Measurements from ENCODE around the gene CD8B2.
"Not testable (repeated sequence)": the region's sequence is repeated elsewhere in the genome, so short reads cannot be mapped to it uniquely, and the experiment has no call there.

Gene CD8B2

DNA sequence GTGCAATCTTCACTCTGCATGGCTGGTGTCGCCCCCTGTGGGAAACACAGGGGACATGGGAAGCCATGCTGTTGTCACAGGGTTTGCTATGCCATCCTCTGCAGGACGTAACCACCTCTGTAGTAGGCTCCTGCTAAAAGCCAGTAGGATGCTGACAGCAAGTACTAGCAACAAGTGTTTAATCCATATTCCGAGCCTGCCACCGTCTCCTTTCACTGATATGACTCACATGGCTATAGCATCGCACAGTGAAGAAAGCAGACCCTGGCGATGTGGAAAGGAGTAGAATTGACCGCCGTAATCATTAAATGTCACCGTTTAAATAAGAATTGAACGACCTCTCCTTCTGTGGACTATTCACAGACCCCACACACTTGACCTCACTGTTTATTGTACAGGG, 57.8 kb downstream of the CD8B2 start:
- no peak for DNase-seq (ENCODE audit: low read depth)
- H3K4me3 ChIP-seq (ENCODE audit: low read depth, low read length), result no peak overlapping the region

DNA sequence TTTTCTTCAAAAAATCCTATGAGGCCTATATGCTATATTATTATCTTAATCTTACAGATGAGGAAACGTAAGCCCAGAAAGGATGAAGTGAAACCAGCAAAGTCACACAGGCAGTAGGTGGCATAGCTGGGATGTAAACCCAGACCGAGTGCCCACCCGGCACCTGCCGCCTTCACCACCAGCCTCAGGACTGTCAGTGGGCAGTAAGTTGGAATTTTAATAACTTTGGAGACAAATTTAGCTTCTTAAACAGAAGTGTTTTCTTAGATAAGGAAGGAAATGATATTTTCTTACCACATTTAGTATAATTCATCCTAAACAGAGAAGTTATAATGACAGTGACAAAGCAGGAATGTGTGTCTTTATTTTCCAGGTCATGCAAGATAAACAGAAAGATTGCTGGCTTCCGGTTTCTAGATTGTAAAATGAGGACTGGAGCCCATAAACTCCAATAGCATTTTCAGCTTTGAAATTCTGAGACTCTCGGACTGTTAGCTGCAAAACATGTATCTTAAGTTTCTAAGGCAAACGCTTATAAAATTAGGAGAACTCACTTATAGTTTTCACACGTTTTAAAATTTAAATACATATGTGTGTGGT, 59.3 kb downstream of the CD8B2 start:
- no peak for DNase-seq (ENCODE audit: low read depth)
- no peak overlapping the region for H3K4me3 ChIP-seq (ENCODE audit: low read depth, low read length)

DNA sequence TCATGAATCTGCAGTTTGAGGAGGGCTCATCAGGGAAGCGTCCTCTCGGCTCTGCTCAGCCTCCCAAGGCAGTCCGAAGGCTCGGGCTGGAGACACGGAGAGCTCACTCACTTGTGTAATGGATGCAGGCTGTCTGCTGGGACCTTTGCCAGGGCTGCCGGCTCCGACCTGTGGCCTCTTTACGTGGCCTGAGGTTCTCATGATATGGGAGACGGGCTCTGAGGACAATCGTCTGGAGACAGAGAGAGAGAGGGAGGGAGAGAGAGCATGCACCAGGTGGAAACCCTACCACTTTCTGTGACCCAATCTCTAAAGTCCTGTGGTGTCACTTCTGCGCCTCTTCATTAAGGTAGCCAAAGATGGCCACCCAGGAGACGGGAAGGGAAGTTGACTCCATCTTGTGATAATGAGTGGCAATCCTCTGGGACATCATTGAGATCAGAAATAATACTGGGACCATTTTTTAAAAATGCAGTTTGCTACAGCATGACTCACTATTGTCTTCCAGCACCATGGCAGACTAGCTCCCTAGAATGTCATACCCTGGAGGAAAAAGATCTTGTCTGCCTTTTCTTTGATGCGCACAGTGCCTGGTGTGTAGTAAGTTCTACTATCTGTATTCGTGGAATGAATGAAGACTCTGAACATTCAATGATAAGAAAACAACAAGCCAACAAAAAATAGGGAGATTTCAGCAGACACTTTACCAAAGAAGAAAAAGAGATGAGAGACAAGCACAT, 60.2 kb downstream of the CD8B2 start:
- H3K4me3 ChIP-seq (ENCODE audit: low read depth, low read length), result no peak overlapping the region
- no peak for DNase-seq (ENCODE audit: low read depth)

DNA sequence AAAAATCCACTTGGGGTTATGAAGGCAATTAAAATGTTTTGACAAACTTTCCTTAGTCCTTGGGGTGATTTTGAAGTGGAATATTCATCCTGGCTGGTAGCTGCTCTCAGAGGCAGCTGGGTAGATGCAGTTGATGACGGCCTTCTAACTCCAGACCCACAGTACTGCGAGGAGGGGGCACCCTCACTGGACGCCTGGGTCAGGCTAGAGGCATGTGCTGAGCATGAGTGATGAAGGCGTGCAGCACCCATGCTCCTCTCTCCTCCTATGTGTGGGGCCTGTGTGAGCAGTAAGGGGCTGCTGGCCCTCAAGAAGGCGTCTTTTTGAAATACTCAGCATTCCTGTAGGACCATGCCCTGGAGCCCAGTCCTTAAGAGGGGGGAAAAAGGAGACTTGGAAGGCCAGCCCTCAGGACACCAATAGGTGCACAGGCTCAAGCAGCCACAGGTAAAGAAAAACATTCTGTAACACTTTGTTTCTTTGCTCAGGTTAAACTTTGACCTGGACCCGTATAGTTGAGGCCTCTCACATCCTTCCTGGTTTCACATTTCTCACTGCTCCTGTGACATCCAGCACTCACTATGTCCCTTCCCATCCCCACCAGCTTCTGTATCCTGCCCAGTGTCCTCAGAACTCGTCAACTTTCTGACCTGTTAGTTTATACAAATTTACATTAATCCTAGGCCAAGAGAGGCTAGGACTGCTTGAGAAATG, 64.4 kb downstream of the CD8B2 start:
- no peak overlapping the region for H3K4me3 ChIP-seq (ENCODE audit: low read depth, low read length)
- DNase-seq (ENCODE audit: low read depth), result no peak

DNA sequence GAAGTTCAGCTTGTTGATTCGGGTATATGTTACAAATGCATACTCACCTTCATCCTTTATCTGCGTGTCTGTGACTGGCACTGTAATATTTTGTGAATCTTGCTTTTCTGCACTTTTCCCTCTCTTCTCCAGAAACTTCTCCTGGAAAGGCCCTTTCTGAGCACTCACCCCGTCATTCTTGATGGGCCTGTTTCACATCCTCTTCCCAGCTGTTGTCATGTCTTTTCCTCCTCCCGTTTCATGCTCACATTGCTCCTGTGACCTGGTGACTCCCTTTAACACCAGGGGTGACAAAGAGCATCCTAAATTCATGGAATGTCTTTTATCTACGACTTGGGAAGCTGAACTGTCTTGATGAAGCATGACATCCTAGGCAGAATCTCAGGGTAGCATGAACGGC, 65.8 kb downstream of the CD8B2 start:
- H3K4me3 ChIP-seq (ENCODE audit: low read depth, low read length), result no peak overlapping the region
- DNase-seq (ENCODE audit: low read depth), result no peak

DNA sequence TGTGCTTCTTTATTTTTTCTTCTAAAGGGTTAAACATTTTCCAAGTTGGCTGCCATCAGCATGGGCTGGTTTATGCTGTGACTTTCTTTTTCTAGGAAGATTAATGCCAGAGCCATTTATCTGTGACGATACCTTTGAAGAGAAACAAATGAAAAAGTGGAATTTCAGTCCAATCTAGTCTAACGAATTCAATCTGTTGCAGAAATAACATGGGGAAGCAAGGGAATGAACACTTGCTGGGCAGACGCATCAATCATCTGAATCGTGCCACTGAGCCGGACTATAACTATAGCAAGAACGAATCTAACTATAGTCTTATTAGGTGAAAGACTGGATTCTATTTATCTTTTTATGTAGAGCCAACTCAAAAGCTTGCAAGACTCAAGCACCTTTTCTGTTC, 66.2 kb downstream of the CD8B2 start:
- H3K4me3 ChIP-seq (ENCODE audit: low read depth, low read length), result no peak overlapping the region
- no peak for DNase-seq (ENCODE audit: low read depth)

DNA sequence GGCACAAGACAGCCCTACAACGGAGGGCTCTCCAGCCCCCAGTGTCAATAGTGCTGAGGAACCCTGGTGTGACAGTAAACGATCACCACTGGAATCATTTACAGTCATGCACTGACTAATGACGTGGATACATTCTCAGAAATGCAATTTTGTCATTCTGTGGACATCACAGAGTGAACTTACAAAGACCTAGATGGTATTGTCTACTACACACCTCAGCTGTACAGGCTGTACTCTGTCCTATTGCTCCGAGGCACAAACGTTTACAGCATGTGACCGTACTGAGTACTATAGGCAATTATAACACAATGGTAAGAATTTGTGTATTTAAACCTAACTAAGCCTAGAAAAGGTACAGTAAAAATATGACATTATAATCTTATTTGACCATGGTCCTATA, 67.2 kb downstream of the CD8B2 start:
- DNase-seq (ENCODE audit: low read depth), result no peak
- no peak overlapping the region for H3K4me3 ChIP-seq (ENCODE audit: low read depth, low read length)

DNA sequence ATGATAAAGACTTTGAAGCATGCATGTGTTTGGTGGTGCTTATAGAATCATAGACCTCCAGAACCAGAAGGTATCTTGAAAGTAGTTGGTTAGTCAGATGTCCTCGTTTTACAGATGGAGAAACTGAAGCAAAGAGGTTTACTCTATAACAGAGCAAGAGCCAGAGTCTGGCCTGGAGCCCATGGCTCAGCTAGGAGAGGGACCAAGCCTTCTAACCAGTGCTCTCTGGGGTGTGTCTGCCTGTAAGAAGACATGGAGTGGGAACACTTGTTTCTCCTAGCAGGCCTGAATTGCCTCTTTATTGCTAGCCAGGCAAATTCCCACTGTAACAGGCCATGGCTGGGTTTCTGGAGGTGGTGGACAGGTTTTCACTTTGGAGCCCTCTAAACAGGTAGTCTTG, 67.9 kb downstream of the CD8B2 start:
- DNase-seq (ENCODE audit: low read depth), result no peak
- no peak overlapping the region for H3K4me3 ChIP-seq (ENCODE audit: low read depth, low read length)

DNA sequence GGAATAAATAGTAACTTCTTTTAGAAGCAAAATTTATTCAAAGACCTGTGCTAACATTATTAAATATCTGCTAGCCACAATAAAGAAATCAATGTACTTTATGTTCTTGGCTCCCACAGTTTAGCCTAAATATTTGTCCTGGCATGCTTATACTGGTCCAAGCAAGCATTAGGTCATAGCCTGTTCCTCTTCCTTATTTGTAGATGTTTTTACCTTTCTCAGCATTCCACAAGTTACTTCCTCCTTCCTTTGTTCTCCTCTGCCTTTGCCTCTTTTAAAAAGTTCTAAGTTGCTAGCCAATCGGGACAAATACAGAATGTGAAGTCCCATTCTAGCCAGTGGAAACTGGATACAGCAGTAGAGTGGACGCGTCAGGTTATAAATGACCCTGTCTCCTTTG, 72.6 kb downstream of the CD8B2 start:
- not testable (repeated sequence) for H3K4me3 ChIP-seq (ENCODE audit: low read depth, low read length); DNase-seq (ENCODE audit: low read depth)

DNA sequence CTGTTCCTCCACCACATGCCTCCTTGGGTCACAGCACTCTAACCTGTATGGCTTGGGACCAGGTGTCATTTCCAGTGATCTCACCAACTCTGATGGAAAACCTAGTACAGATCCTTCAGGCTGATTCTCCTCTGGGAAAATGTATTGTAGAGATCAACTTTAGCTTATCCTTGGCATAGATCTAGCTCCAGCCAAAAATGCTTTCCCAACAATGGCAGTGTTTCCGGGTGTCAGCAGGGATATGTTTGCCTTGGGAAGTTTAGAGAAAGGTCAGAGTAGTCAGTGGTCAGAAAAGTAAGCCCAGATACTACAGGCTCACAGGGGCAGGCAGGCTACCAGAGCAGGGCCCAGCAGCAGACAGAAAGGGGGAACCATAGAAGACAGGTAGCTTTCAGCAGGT, 73.6 kb downstream of the CD8B2 start:
- no peak for DNase-seq (ENCODE audit: low read depth)
- H3K4me3 ChIP-seq (ENCODE audit: low read depth, low read length), result no peak overlapping the region

DNA sequence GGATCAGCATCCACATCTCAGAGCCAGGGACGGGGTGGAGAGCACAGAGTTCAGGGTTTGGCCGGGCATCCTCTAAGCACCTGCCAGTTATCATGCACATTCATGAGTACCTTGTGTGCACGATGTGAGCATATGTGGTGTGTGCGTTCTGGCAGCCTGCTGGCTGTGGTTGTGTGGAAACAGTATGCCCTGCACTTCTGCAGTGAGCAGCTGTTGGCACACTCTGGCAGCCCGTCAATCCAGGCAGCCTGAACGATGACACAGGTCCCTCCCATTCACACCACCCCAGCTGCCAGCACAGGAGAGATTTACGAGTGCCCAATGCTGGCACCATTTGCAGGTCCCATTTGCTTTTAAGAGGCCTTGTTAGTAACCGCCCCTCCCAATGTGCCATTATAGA, 74.2 kb downstream of the CD8B2 start:
- no peak overlapping the region for H3K4me3 ChIP-seq (ENCODE audit: low read depth, low read length)
- no peak for DNase-seq (ENCODE audit: low read depth)

DNA sequence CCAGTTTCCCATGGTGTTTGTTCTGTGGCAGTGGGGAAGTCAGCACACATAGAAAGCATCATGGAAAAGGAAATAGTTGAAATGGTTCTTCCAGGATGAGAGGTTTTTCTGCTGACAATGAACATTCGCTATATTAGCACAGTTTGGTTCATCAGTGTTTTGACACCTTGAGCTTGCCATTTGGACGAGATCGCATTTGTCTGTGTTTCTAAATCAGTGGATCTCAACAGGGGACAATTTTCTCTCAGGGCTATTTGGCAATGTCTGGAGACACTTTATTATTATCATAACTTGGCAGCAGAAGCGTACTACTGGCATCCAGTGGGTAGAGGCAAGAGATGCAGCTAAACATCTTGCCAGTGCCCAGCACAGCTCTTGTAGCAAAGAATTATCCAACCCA, 74.6 kb downstream of the CD8B2 start:
- no peak for DNase-seq (ENCODE audit: low read depth)
- H3K4me3 ChIP-seq (ENCODE audit: low read depth, low read length), result no peak overlapping the region

DNA sequence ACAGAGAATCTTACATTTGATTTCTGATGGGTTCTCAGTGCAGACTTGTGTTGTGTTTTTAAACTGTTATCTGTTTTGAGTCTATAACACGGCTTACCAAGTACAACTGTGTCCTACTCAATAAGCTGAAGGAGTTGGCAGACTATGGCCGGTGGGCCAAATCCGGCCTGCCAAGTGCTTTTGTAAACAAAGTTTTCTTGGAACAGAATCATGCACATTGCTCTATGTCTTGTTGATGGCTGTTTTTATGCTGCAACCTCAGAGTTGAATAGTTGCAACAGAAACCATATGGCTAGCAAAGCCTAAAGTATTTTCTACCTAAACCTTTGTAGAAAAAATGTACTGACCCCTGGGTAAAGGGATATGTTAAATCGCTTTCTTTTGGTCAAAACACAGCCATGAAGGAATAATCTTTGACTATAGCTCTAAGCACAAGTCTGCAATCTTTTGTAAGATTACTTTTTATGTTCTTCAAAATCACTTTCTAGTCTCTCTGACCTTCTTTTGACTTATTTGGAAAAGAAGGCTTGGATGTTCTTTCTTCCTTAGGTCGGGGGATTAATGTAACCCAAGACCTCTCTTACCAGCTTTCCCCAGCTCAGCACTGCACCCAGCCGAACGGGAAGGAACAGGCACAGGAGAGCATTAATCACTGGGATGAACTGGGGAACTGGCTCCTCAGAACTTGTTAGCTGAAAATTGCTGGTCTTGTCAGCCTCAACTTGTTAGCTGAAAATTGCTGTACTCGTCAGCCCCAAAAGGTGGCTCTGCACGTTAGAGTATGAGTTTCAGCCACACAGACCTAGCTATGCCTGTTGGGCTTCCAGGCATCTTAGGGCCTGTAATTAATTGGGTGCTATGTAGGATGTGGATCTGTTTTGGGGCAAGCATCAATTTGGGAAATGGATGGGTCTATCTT, 75.4 kb downstream of the CD8B2 start:
- DNase-seq (ENCODE audit: low read depth), result no peak
- H3K4me3 ChIP-seq (ENCODE audit: low read depth, low read length), result no peak overlapping the region

DNA sequence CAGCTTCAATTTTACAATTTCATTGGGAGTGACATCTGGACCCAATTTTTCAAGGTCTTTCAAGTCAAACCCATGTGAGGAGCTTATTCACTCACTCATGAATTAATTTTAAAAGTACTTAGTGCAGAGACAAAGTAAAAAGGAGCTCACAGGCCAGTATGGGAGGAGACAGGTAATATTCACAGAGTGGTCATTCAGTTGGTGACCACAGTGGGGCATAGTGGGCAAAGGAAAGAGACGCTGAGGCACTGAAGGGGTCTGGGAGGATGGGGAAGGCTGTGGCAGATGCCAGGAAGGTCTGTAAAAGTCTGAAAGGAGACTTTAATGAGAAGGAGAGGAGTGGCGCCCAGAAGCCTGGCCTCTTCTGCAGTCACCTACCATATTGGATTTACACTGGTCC, 76.0 kb downstream of the CD8B2 start:
- H3K4me3 ChIP-seq (ENCODE audit: low read depth, low read length), result no peak overlapping the region
- no peak for DNase-seq (ENCODE audit: low read depth)

DNA sequence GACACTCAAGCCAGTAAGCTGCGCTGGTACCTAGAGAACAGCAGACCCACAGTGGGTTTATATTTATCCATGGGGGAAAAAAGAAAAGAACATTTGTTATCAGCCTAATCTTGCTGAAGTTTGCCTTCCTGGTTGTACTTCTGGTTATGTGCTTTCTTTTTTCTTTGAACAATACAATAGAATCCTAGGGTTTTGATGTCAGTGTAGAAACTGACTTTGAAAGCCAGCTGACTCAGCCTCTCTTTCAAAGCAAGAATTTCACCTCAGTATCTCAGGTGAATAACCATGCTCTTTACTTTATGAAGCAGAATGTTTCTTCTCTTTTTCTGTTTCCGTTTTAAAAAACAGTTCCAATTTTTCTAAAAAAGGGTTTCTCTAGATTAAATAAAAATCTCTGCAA, 78.4 kb downstream of the CD8B2 start:
- DNase-seq (ENCODE audit: low read depth), result no peak
- no peak overlapping the region for H3K4me3 ChIP-seq (ENCODE audit: low read depth, low read length)

DNA sequence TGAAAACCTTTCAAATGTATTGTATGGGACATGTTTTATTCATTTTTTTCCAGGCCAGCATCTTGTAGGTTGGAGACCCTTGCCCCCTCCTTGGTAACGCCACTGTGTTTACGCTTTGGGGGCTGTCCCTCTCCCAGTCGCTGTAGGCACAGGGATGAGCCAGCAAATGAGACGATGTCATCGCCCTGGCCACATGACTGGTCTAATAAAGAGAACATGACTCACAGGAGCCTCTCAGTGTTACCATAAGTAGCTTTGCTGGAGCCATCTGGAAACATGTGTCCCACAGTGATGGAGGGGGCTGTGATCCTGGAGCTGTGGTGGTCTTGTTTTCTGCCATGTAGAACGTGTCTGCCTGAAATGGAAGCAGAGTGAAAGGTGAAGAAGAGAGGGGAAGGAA, 78.9 kb downstream of the CD8B2 start:
- DNase-seq (ENCODE audit: low read depth), result no peak

DNA sequence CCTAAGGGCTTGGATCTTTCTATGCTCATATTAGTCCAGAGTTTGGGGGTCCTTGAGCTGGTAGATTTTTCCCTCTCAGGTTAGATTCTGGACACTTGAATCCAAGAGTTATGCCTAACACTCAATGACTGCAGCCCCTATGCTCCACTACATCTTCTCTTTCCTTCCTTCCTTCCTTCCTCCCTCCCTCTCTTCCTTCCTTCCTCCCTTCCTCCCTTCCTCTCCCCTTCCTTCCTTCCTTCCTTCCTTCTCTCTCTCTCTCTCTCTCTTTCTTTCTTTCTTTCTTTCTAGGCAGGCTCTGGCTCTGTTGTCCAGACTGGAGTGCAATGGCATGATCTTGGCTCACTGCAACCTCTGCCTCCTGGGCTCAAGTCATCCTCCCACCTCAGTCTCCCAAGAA, 79.3 kb downstream of the CD8B2 start:
- not testable (repeated sequence) for H3K4me3 ChIP-seq (ENCODE audit: low read depth, low read length); DNase-seq (ENCODE audit: low read depth)

More for the DNA sequence above, 78.9 kb downstream of the CD8B2 start:
- H3K4me3 ChIP-seq (ENCODE audit: low read depth, low read length), result no peak overlapping the region

DNA sequence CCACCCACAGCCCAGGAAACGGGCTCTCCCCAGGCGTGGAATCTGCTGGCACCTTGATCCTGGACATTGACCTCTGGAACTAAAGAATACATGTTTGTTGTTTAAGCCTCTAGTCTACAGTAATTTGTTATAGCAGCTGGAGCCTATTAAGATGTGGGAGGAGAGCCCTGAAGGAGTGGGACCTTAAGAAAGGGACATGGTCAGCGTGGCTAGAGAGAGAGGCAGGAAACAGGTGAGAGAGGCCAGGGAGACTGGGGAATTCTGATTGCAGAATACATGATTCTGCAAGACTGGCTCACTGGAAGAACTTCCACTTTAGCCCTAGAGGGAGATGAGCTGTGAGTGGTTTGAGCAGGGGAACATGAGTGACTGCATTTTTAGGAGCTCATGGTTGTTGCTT, 83.2 kb downstream of the CD8B2 start:
- no peak for DNase-seq (ENCODE audit: low read depth)
- no peak overlapping the region for H3K4me3 ChIP-seq (ENCODE audit: low read depth, low read length)

All from skeletal muscle cell (primary cell).